Cardiac fibroblast (primary cell): ENCODE measurements around the gene CAB39L.

Experiments used
- DNase-seq, 2 donors: peaks; one replicate each; pipeline versions ENCODE4 v3.0.0 to v3.0.0-alpha.2; 2010; ENCODE audit warnings: low read depth in 2 of 2
- H3K4me3 ChIP-seq, 2 donors: replicated peaks in 1 of 2; 1 replicate in 1 of 2; 2 replicates in 1 of 2; pipeline ENCODE4 v1.5.1; 2011; ENCODE audit warnings: low read depth in 2 of 2, low read length in 2 of 2, mild to moderate bottlenecking in 2 of 2, moderate library complexity in 1 of 2
- TF ChIP-seq, protein P1 (sequence below): IDR thresholded peaks from one replicate; pipeline ENCODE4 v1.5.1; 2011; ENCODE audit warnings: low read depth, mild to moderate bottlenecking, low read length, inconsistent platforms

The CAB39L gene

DNA sequence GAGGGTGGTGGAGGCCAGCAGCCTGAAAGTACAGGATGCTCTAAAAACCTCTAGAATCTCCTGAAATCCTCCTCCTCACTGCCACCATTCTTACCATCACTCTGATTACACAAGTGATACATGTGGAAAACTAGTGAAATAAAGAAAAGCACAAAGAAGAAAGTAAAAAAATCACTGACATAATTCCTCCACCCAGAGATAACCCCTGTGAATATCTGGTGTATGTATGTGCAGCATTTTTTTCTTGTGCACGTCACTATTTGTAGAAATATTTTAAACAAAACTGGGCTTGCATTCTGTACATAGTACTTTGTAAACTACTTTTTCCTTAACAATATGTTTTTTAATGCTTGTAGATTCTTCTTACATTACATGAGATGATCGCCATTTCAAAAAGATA lies 122.9 kb downstream of the CAB39L start:
- no peak overlapping the region for H3K4me3 ChIP-seq
- TF ChIP-seq, protein P1, sequence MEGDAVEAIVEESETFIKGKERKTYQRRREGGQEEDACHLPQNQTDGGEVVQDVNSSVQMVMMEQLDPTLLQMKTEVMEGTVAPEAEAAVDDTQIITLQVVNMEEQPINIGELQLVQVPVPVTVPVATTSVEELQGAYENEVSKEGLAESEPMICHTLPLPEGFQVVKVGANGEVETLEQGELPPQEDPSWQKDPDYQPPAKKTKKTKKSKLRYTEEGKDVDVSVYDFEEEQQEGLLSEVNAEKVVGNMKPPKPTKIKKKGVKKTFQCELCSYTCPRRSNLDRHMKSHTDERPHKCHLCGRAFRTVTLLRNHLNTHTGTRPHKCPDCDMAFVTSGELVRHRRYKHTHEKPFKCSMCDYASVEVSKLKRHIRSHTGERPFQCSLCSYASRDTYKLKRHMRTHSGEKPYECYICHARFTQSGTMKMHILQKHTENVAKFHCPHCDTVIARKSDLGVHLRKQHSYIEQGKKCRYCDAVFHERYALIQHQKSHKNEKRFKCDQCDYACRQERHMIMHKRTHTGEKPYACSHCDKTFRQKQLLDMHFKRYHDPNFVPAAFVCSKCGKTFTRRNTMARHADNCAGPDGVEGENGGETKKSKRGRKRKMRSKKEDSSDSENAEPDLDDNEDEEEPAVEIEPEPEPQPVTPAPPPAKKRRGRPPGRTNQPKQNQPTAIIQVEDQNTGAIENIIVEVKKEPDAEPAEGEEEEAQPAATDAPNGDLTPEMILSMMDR = no peak

DNA sequence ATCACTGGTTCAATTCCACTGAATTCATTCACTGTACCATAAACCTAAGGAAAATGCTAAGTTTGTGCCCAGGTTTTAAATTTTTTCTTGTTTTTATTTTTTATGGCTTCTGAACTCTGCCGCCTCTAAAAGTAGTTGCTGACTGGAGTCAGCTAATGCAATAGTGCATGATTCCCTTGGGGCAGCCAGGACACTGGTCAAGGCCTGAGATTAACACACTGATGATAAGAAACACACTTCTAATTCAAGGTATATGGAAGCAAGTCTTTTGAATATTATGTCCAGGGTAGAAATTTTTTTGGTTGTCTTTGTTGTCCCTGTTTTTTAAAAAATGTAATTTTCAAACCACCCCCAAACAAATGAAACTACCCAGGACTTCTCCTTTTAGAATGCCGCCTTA lies 123.9 kb downstream of the CAB39L start:
- H3K4me3 ChIP-seq = no peak overlapping the region
- TF ChIP-seq, protein P1 = no peak
- no peak for DNase-seq

More for the DNA sequence above, 122.9 kb downstream of the CAB39L start:
- no peak for DNase-seq

DNA sequence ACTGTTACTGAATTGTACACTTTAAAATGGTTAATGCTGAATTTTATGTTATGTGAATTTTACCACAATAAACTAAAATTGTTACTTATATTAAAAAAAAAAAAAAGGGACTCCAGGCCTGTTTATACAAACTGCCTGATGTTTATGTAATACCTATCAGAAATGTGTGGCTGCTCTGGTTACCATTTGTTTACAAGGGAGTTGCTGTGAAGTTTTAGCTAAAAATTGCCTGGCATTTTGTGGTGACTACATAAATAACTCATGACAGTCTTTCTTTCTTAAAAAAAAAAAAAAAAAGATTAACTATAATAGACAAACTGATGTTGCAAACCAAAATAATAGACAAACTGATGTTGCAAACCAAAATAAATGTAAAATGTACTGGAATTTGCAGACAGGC lies 124.3 kb downstream of the CAB39L start:
- H3K4me3 ChIP-seq = no peak overlapping the region
- TF ChIP-seq, protein P1 = no peak
- DNase-seq = peak; percentile 52

DNA sequence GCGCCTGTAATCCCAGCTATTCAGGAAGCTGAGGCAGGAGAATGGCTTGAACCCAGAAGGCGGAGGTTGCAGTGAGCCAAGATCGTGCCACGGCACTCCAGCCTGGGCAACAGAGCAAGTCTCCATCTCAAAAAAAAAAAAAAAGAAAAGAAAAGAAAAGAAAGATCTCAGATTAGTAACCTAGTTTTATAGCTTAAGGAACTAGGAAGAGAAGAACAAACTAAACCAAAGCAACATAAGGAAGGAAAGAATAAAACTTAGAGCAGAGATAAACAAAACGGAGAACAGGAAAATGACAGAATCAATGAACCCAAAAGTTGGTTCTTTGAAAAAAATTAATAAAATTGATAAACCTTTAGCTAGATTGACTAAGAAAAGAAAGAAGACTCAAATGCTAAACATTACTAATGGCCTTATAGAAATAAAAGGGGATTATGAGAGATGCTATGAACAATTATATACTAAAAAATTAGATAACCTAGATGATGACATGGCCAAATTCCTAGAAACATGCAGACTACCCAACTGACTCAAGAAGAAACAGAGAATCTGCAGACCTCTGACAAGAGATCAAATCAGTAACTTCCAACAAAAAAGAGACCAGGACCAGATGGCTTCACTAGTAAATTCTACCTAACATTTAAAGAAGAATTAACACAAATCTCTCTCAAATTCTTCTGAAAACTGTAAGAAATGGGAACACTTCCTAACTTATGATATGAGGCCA lies 127.9 kb downstream of the CAB39L start:
- TF ChIP-seq, protein P1 = no peak
- no peak for DNase-seq
- no peak overlapping the region for H3K4me3 ChIP-seq

DNA sequence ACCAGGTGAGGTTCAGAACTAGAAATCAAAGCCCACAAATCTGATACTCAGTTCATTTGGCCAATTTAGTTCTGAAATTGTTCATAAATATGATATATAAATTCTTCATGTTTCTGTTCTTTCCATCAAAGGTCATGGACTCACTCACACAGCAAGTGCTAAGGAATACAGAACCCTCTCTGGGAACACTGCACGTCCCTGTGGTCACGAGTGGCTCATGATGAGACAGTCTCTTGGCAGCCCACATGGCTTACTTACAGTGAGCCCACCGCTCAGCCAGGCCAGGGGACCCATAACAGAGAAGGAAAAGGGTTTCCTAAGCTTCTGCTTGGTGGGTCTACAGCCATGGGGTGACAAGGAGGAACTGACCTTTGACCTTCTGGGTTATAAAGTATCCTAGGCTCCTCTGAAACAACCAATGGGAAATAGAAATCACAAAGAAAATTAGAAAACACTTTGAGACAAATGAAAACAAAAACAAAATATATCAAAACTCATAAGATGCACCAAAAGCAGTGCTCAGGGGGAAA lies 128.8 kb downstream of the CAB39L start:
- no peak overlapping the region for H3K4me3 ChIP-seq
- peak in 1 of 2 donors; percentile 26 for DNase-seq
- TF ChIP-seq, protein P1 = no peak

DNA sequence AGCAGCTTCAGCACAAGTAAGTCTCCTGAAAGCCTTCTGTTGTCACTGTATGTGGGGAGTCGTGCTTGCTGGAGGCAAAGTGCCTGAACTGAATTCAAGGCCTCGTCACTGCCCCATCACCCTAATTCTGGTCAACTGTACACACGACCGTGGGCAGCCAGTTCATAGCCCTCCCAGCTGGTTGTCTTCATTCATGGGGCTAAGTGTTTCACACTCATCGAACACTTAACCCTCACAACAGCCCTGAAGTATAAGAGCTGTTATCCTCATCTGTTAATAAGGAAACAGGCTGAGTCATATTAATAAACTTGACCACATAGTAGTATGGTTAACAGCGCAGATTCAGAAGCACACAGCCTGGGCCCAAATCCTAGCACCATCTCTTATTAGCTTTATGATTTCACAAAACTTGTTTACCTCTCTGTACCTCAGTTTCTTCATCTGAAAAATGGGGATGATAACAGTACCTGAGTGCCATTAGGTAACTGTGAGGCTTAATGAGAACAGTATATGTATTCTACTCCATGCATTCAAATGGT lies 129.5 kb downstream of the CAB39L start:
- H3K4me3 ChIP-seq = no peak overlapping the region
- TF ChIP-seq, protein P1 = no peak
- no peak for DNase-seq

DNA sequence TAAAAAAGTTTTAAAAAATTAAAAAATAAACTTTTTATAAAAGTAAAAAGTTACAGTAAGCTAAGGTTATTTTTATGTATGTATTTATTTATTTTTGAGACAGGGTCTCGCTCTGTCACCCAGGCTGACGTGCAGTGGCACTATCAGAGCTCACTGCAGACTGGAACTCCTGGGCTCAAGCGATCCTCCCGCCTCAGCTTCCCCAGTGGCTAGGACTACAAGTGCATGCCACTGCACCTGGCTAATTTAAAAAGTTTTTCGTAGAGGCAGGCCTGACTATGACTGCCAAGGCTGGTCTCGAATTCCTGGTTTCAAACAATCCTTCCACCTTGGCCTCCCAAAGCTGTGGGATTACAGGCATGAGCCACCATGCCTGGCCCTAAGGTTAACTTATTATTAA lies 132.0 kb downstream of the CAB39L start:
- TF ChIP-seq, protein P1 = no peak
- no peak for DNase-seq
- H3K4me3 ChIP-seq = no peak overlapping the region
